Calu3 (cell line): ENCODE data around the gene XRRA1. TPM values are rescaled to one million over a fixed set of nuclear protein-coding genes. Genes with fewer than 3 reads are reported as not detected.

Source experiments
- BruUV-seq: library from RNA; stranded (reverse); fragments of 400-500 nt; replicated peaks from 2 replicates; lab custom pipeline; 2021; lab: Mats Ljungman, UMichigan
- CTCF ChIA-PET: fragments of 300-600 bp; sonication (Branson Sonifier 250); formaldehyde crosslinking; loops from one replicate; lab custom pipeline; 2022; ENCODE audit warnings: antibody characterized with exemption; lab: Charles Lee
- DNase-seq: peaks from one replicate; pipeline ENCODE4 v3.0.0; 2022
- H3K27ac Mint-ChIP-seq: one replicate; pipeline ENCODE4 v1.8.0; 2022; ENCODE audit warnings: mixed read lengths; ENCODE audit not compliant: unreplicated experiment
- H3K27me3 Mint-ChIP-seq: one replicate; pipeline ENCODE4 v1.8.0; 2022; ENCODE audit warnings: mixed read lengths; ENCODE audit not compliant: unreplicated experiment
- H3K36me3 Mint-ChIP-seq: one replicate; pipeline ENCODE4 v1.8.0; 2022; ENCODE audit warnings: mild to moderate bottlenecking, moderate library complexity, mixed read lengths; ENCODE audit not compliant: insufficient read depth, unreplicated experiment
- H3K4me1 Mint-ChIP-seq: one replicate; pipeline ENCODE4 v1.8.0; 2022; ENCODE audit warnings: mild to moderate bottlenecking, low read depth, mixed read lengths; ENCODE audit not compliant: unreplicated experiment
- H3K4me3 Mint-ChIP-seq: one replicate; pipeline ENCODE4 v1.8.0; 2022; ENCODE audit warnings: mild to moderate bottlenecking, low read depth, moderate library complexity, mixed read lengths; ENCODE audit not compliant: unreplicated experiment
- H3K9me3 Mint-ChIP-seq: one replicate; pipeline ENCODE4 v1.8.0; 2022; ENCODE audit warnings: low read depth, mixed read lengths; ENCODE audit not compliant: unreplicated experiment
- intact Hi-C: fragments of 100-400 bp; cut with micrococcal nuclease; formaldehyde crosslinking; loops from one replicate; pipeline ENCODE4 v1.10.0; 2022; ENCODE audit not compliant: unreplicated experiment
- total RNA-seq: library from RNA; stranded (reverse); gene quantifications from 2 replicates; pipeline ENCODE4 v1.2.3, GENCODE V29; 2022
- TF ChIP-seq, protein P1 (sequence below): fragments of 200-600 bp; IDR thresholded peaks from one replicate; pipeline ENCODE4 v1.8.0; 2022; ENCODE audit warnings: antibody characterized with exemption; ENCODE audit not compliant: unreplicated experiment

The XRRA1 gene
- total RNA-seq, 1 experiment from 2014 or later: 20.1 TPM

DNA sequence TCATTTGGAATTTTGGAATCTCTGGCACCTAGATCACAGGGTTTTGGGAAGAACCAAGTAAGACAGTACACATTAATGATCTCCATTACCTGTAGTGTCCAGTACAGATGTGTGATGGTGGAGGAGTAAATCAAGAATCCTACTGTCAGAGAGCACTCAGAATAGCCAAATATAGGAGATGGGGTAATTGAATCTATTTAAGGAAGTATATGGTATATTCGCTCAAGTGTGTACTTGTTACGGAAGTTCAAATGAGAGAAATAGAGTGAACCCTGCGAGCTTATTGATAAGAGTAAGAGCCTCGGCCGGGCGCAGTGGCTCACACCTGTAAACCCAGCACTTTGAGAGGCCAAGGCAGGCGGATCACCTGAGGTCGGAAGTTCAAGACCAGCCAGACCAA, 2.3 kb upstream of the XRRA1 start:
- no TSS peak for BruUV-seq
- Mint-ChIP-seq H3K4me3 (peak overlapping the region; percentile 93), H3K9me3 (no peaks in the 10 kb centered on the region), H3K27ac (no peak overlapping the region), H3K36me3 (peaks cover 42% of the 10 kb centered on the region), H3K4me1 (peaks cover 31% of the 10 kb centered on the region), H3K27me3 (no peaks in the 10 kb centered on the region)
- TF ChIP-seq, protein P1, sequence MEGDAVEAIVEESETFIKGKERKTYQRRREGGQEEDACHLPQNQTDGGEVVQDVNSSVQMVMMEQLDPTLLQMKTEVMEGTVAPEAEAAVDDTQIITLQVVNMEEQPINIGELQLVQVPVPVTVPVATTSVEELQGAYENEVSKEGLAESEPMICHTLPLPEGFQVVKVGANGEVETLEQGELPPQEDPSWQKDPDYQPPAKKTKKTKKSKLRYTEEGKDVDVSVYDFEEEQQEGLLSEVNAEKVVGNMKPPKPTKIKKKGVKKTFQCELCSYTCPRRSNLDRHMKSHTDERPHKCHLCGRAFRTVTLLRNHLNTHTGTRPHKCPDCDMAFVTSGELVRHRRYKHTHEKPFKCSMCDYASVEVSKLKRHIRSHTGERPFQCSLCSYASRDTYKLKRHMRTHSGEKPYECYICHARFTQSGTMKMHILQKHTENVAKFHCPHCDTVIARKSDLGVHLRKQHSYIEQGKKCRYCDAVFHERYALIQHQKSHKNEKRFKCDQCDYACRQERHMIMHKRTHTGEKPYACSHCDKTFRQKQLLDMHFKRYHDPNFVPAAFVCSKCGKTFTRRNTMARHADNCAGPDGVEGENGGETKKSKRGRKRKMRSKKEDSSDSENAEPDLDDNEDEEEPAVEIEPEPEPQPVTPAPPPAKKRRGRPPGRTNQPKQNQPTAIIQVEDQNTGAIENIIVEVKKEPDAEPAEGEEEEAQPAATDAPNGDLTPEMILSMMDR: no peak
- no peak for DNase-seq
- intact Hi-C loops: no loop called here
- CTCF ChIA-PET: no interaction called here

DNA sequence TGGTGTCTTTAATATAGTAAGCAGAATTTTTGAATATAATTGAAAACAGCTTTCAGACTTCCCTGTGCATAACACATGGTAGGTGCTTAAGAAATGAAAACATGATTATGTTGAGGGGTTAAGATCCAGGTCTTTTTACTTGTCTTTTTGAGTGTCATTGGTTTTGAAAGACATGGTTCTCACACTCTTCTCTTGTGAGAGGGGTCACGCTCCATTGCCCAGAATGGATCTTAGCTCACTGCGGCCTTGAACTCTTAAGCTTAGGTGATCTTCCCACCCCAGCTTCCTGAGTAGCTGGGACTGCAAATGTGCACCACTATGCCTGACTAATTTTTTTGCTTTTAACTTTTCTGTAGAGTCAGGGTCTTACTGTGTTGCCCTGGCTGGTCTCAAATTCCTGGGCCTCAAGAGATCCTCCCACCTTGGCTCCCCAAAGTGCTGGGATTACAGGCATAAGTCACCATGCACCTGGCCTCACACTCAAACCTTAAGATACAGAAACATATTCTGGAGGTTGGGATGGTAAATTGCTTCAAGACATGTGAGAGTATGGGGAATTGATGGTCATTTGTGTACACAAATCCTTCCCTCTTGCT, 1.6 kb upstream of the XRRA1 start:
- BruUV-seq: no TSS peak
- peak overlapping the region; percentile 99 for H3K27ac Mint-ChIP-seq
- no peaks in the 10 kb centered on the region for H3K27me3 Mint-ChIP-seq
- H3K4me1 Mint-ChIP-seq: peaks cover 24% of the 10 kb centered on the region
- TF ChIP-seq, protein P1: no peak
- no peaks in the 10 kb centered on the region for H3K9me3 Mint-ChIP-seq
- DNase-seq: no peak
- H3K36me3 Mint-ChIP-seq: peaks cover 42% of the 10 kb centered on the region
- intact Hi-C loops: no loop called here
- CTCF ChIA-PET: no interaction called here
- peak overlapping the region; percentile 93 for H3K4me3 Mint-ChIP-seq

DNA sequence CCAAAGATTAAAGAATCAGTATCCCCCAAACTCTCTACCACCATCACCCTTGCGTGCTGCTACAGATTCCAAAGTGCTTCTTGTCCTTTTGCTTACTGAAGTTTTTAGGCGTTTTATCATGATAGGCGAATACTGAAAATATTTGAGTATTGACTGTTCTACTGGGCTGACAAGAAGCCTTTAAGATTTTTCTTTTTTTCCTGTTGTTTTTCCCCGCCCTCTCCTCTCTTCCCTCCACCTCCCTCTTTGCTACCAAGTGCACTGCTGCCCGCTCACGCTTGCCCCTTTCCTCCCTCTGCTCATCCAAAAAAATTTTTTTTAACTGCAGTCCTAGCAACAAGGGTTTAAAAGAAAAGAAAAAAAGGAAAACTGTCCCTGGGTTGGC, 854 bp upstream of the XRRA1 start:
- Mint-ChIP-seq H3K27ac (peak overlapping the region; percentile 99), H3K4me3 (peak overlapping the region; percentile 93), H3K9me3 (no peaks in the 10 kb centered on the region), H3K4me1 (peaks cover 21% of the 10 kb centered on the region), H3K36me3 (peaks cover 38% of the 10 kb centered on the region), H3K27me3 (no peaks in the 10 kb centered on the region)
- CTCF ChIA-PET: no interaction called here
- no peak for DNase-seq
- TF ChIP-seq, protein P1: no peak
- BruUV-seq: no TSS peak
- intact Hi-C loops: no loop called here

DNA sequence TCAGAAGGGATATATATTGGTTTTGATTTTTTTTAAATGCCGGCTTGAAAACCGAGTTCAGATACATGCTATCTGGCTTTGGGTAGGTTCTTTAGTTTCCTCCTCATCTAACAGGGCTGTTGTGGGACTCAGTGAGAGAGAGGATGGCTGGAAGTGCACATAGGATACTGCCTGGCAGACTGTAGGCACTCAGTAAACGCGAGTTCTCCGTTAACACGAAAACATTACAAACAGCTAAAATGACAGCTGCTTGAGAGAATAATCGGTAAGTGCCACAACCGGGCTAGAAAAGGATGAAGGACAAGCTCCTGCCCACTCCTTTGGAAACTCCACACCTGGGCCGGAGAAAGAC, 369 bp downstream of the XRRA1 start:
- TF ChIP-seq, protein P1: no peak
- H3K27ac Mint-ChIP-seq: peak overlapping the region; percentile 99
- H3K27me3 Mint-ChIP-seq: no peaks in the 10 kb centered on the region
- peaks cover 37% of the 10 kb centered on the region for H3K36me3 Mint-ChIP-seq
- H3K9me3 Mint-ChIP-seq: no peaks in the 10 kb centered on the region
- peaks cover 17% of the 10 kb centered on the region for H3K4me1 Mint-ChIP-seq
- CTCF ChIA-PET: interaction anchor here (0.6 to 1.4 kb wide), 2 partner anchors 19 to 1089 kb away, joined by 3 read pairs; no protein-coding TSS in a partner anchor
- BruUV-seq: TSS peak; percentile 87
- intact Hi-C loops: no loop called here
- peak overlapping the region; percentile 93 for H3K4me3 Mint-ChIP-seq
- no peak for DNase-seq
